Osteocyte (in vitro differentiated cells): ENCODE measurements around the gene CDK8. TPM values are rescaled to one million over a fixed set of nuclear protein-coding genes. Genes with fewer than 3 reads are reported as not detected.

Experiments used
- DNase-seq: peaks from one replicate; pipeline ENCODE4 v3.0.0; 2021; ENCODE audit warnings: mixed read lengths; ENCODE audit not compliant: unreplicated experiment; ENCODE audit errors: extremely low spot score
- H3K27ac Mint-ChIP-seq: one replicate; pipeline ENCODE4 v1.8.0; 2021; ENCODE audit warnings: mild to moderate bottlenecking, mixed read lengths; ENCODE audit not compliant: unreplicated experiment
- H3K27me3 Mint-ChIP-seq: one replicate; pipeline ENCODE4 v1.8.0; 2021; ENCODE audit warnings: mixed read lengths; ENCODE audit not compliant: unreplicated experiment
- H3K36me3 Mint-ChIP-seq: one replicate; pipeline ENCODE4 v1.8.0; 2021; ENCODE audit warnings: mixed read lengths; ENCODE audit not compliant: unreplicated experiment
- H3K4me1 Mint-ChIP-seq: one replicate; pipeline ENCODE4 v1.8.0; 2021; ENCODE audit warnings: mixed read lengths; ENCODE audit not compliant: unreplicated experiment
- H3K4me3 Mint-ChIP-seq: one replicate; pipeline ENCODE4 v1.8.0; 2021; ENCODE audit warnings: mild to moderate bottlenecking, moderate library complexity, mixed read lengths; ENCODE audit not compliant: unreplicated experiment
- H3K9me3 Mint-ChIP-seq: one replicate; pipeline ENCODE4 v1.8.0; 2021; ENCODE audit warnings: mixed read lengths; ENCODE audit not compliant: unreplicated experiment
- CTCF ChIP-seq: fragments of 200-600 bp; sonication (generic); IDR thresholded peaks from 2 replicates; pipeline ENCODE4 v1.5.0; 2021; ENCODE audit warnings: antibody characterized with exemption, mild to moderate bottlenecking, moderate library complexity
- total RNA-seq: library from RNA; stranded (reverse); gene quantifications from 2 replicates; pipeline ENCODE4 v1.2.1, GENCODE V29; 2021

CDK8 gene
- total RNA-seq, 1 donor from 2014 or later = 12.2 TPM

GRCh38 chr13:26327940-26328725, 74.2 kb downstream of the CDK8 start:
- Mint-ChIP-seq H3K27me3 (no peaks in the 10 kb centered on the region), H3K27ac (no peak overlapping the region), H3K9me3 (peaks cover 5% of the 10 kb centered on the region), H3K4me1 (peaks cover 22% of the 10 kb centered on the region), H3K4me3 (no peak overlapping the region), H3K36me3 (no peaks in the 10 kb centered on the region)
- no peak for DNase-seq
- no peak for TF ChIP-seq CTCF

GRCh38 chr13:26335158-26335557, 81.2 kb downstream of the CDK8 start:
- no peak for DNase-seq
- no peaks in the 10 kb centered on the region for H3K36me3 Mint-ChIP-seq
- no peak overlapping the region for H3K4me3 Mint-ChIP-seq
- H3K27me3 Mint-ChIP-seq = no peaks in the 10 kb centered on the region
- no peak for TF ChIP-seq CTCF
- no peaks in the 10 kb centered on the region for H3K4me1 Mint-ChIP-seq
- H3K9me3 Mint-ChIP-seq = no peaks in the 10 kb centered on the region
- H3K27ac Mint-ChIP-seq = no peak overlapping the region

- Mint-ChIP-seq H3K4me1 (no peaks in the 10 kb centered on the region), H3K27me3 (no peaks in the 10 kb centered on the region), H3K27ac (no peak overlapping the region), H3K4me3 (no peak overlapping the region), H3K36me3 (peaks cover 1% of the 10 kb centered on the region), H3K9me3 (no peaks in the 10 kb centered on the region)
- no peak for TF ChIP-seq CTCF
- DNase-seq = no peak
These were observed 86.9 kb downstream of the CDK8 start for GRCh38 chr13:26340807-26341206.

GRCh38 chr13:26342898-26343297, 89.0 kb downstream of the CDK8 start:
- Mint-ChIP-seq H3K27me3 (no peaks in the 10 kb centered on the region), H3K9me3 (no peaks in the 10 kb centered on the region), H3K36me3 (peaks cover 1% of the 10 kb centered on the region), H3K27ac (no peak overlapping the region), H3K4me1 (no peaks in the 10 kb centered on the region), H3K4me3 (no peak overlapping the region)
- TF ChIP-seq CTCF = no peak
- DNase-seq = no peak

- no peaks in the 10 kb centered on the region for H3K27me3 Mint-ChIP-seq
- no peak for DNase-seq
These were observed 89.9 kb downstream of the CDK8 start for GRCh38 chr13:26343816-26344215.

More at GRCh38 chr13:26343816-26344215, 89.9 kb downstream of the CDK8 start:
- Mint-ChIP-seq H3K9me3 (no peaks in the 10 kb centered on the region), H3K36me3 (peaks cover 1% of the 10 kb centered on the region), H3K27ac (no peak overlapping the region), H3K4me3 (no peak overlapping the region), H3K4me1 (no peaks in the 10 kb centered on the region)
- TF ChIP-seq CTCF = no peak
